A549 (cell line): ENCODE measurements around the gene FIZ1. TPM values are rescaled to one million over a fixed set of nuclear protein-coding genes. Genes with fewer than 3 reads are reported as not detected.

ENCODE experiments used
- ATAC-seq, 2 experiments: fragments of 200-7000 bp in 1 of 2; fragments of >200 bp in 1 of 2; cut with Nextera tagmentation in 1 of 2; cut with Tn5 transposase in 1 of 2; 3 replicates each; pipeline versions ENCODE4 v1.8.0 to v1.9.1; 2018 to 2020; ENCODE audit warnings: mild to moderate bottlenecking in 1 of 2, moderate library complexity in 1 of 2
- CTCF ChIA-PET: fragments of 300-600 bp; sonication (Branson Sonifier 250); formaldehyde crosslinking; extraction: SDS; loops from one replicate; lab custom pipeline; 2021; ENCODE audit warnings: antibody characterized with exemption, inconsistent platforms; lab: Yijun Ruan, JAX
- POLR2A ChIA-PET: fragments of 350-600 bp; formaldehyde crosslinking; extraction: SDS; loops from one replicate; lab custom pipeline; 2021; ENCODE audit warnings: antibody characterized with exemption, inconsistent platforms; lab: Yijun Ruan, JAX
- DNase-seq, 2 experiments: peaks; one replicate each; pipeline versions ENCODE4 v3.0.0 to v3.0.0-alpha.2; 2011 to 2016; ENCODE audit warnings: low read depth in 1 of 2, low spot score in 1 of 2
- FAIRE-seq: peaks from 2 replicates; lab custom pipeline; 2011; peaks lifted over from hg19 to GRCh38; lab: Jason Lieb, UNC
- H3K27ac ChIP-seq, 2 experiments: fragments of >200 bp; sonication (Bioruptor Twin); formaldehyde crosslinking; 3 replicates each; pipeline ENCODE4 v1.5.1; 2016 to 2017
- H3K4me1 ChIP-seq: fragments of >200 bp; sonication (Bioruptor Twin); formaldehyde crosslinking; 3 replicates; pipeline ENCODE4 v1.6.1; 2016
- H3K4me2 ChIP-seq: fragments of >200 bp; sonication (Bioruptor Twin); formaldehyde crosslinking; 3 replicates; pipeline ENCODE4 v1.6.1; 2016
- H3K4me3 ChIP-seq: fragments of >200 bp; sonication (Bioruptor Twin); formaldehyde crosslinking; 3 replicates; pipeline ENCODE4 v1.5.1; 2016
- H3K9me3 ChIP-seq: fragments of >200 bp; sonication (Bioruptor Twin); formaldehyde crosslinking; 3 replicates; pipeline ENCODE4 v1.6.1; 2016
- BHLHE40 ChIP-seq: IDR thresholded peaks from 2 replicates; pipeline ENCODE4 v1.6.1; 2012; ENCODE audit warnings: low read depth, low read length, inconsistent platforms
- CBX2 ChIP-seq: fragments of 200-600 bp; sonication (generic); IDR thresholded peaks from 2 replicates; pipeline ENCODE4 v1.6.1; 2016; ENCODE audit warnings: low read depth, mild to moderate bottlenecking, borderline replicate concordance
- CBX8 ChIP-seq: fragments of 200-600 bp; sonication (generic); IDR thresholded peaks from 2 replicates; pipeline ENCODE4 v1.6.1; 2016
- CHD4 ChIP-seq: fragments of 200-600 bp; sonication (generic); IDR thresholded peaks from 2 replicates; pipeline ENCODE4 v1.6.1; 2016; ENCODE audit warnings: antibody characterized with exemption, mild to moderate bottlenecking, borderline replicate concordance
- EHMT2 ChIP-seq: fragments of 200-600 bp; sonication (generic); IDR thresholded peaks from 2 replicates; pipeline ENCODE4 v1.6.1; 2016; ENCODE audit warnings: antibody characterized with exemption, low read depth, mild to moderate bottlenecking, moderate library complexity
- FOSB ChIP-seq: fragments of 250-450 bp; sonication (Bioruptor Pico); IDR thresholded peaks from 2 replicates; pipeline ENCODE4 v1.5.0; 2020; ENCODE audit warnings: mild to moderate bottlenecking, moderate library complexity
- HOXA7 ChIP-seq: fragments of 250-450 bp; sonication (Bioruptor Pico); IDR thresholded peaks from 2 replicates; pipeline ENCODE4 v1.5.0; 2020; ENCODE audit warnings: mild to moderate bottlenecking, moderate library complexity
- HOXB5 ChIP-seq: fragments of 250-450 bp; sonication (Bioruptor Pico); IDR thresholded peaks from 2 replicates; pipeline ENCODE4 v1.5.0; 2020; ENCODE audit warnings: mild to moderate bottlenecking, moderate library complexity
- JUNB ChIP-seq: fragments of >200 bp; sonication (Bioruptor Twin); formaldehyde crosslinking; IDR thresholded peaks from 2 replicates; pipeline ENCODE4 v1.6.1; 2016
- KDM1A ChIP-seq: fragments of 200-600 bp; sonication (generic); IDR thresholded peaks from 2 replicates; pipeline ENCODE4 v1.6.1; 2016; ENCODE audit warnings: low read depth, mild to moderate bottlenecking
- MAFK ChIP-seq: fragments of 450-650 bp; IDR thresholded peaks from 2 replicates; pipeline ENCODE4 v1.6.1; 2014; ENCODE audit not compliant: partially characterized antibody
- MYC ChIP-seq: IDR thresholded peaks from 2 replicates; pipeline ENCODE4 v1.6.1; 2012; ENCODE audit warnings: mild to moderate bottlenecking, inconsistent platforms, low read length, improper control_type of control experiment, borderline replicate concordance
- NFE2L2 ChIP-seq: fragments of 150-350 bp; conservative IDR thresholded peaks from 2 replicates; pipeline ENCODE4 v1.6.1; 2014; ENCODE audit warnings: low read length
- NPAS2 ChIP-seq: fragments of 250-450 bp; sonication (Bioruptor Pico); IDR thresholded peaks from 2 replicates; pipeline ENCODE4 v1.8.0; 2022; ENCODE audit warnings: mild to moderate bottlenecking, moderate library complexity, borderline replicate concordance
- PHF8 ChIP-seq: fragments of 200-600 bp; sonication (generic); IDR thresholded peaks from 2 replicates; pipeline ENCODE4 v1.6.1; 2016; ENCODE audit warnings: low read depth, mild to moderate bottlenecking, antibody characterized with exemption, moderate library complexity, borderline replicate concordance
- POLR2AphosphoS2 ChIP-seq: conservative IDR thresholded peaks from 2 replicates; pipeline ENCODE4 v1.6.1; 2012; ENCODE audit warnings: low read length, improper control_type of control experiment, inconsistent platforms
- RARB ChIP-seq: fragments of 250-450 bp; sonication (Bioruptor Pico); IDR thresholded peaks from 2 replicates; pipeline ENCODE4 v1.8.0; 2021; ENCODE audit warnings: mild to moderate bottlenecking, moderate library complexity
- RCOR1 ChIP-seq: fragments of 150-350 bp; IDR thresholded peaks from 2 replicates; pipeline ENCODE4 v1.6.1; 2014; ENCODE audit warnings: antibody characterized with exemption, low read length, low read depth
- RFX5 ChIP-seq: fragments of 450-650 bp; IDR thresholded peaks from 2 replicates; pipeline ENCODE4 v1.7.1; 2014; ENCODE audit warnings: antibody characterized with exemption, mild to moderate bottlenecking, moderate library complexity
- RNF2 ChIP-seq: fragments of 200-600 bp; sonication (generic); IDR thresholded peaks from 2 replicates; pipeline ENCODE4 v1.6.1; 2016; ENCODE audit warnings: low read depth, mild to moderate bottlenecking, antibody characterized with exemption, moderate library complexity, borderline replicate concordance
- SMC3 ChIP-seq: fragments of >200 bp; sonication (Bioruptor Twin); formaldehyde crosslinking; IDR thresholded peaks from 3 replicates; pipeline ENCODE4 v1.6.1; 2018; ENCODE audit warnings: inconsistent platforms
- SREBF2 ChIP-seq: fragments of 450-650 bp; IDR thresholded peaks from 2 replicates; pipeline ENCODE4 v1.6.1; 2014; ENCODE audit warnings: mild to moderate bottlenecking, moderate library complexity
- TP53 ChIP-seq: fragments of 250-450 bp; sonication (Bioruptor Pico); IDR thresholded peaks from 2 replicates; pipeline ENCODE4 v1.5.0; 2021; ENCODE audit warnings: mild to moderate bottlenecking, moderate library complexity
- ZFP36 ChIP-seq: fragments of 450-650 bp; IDR thresholded peaks from 2 replicates; pipeline ENCODE4 v1.6.1; 2014; ENCODE audit warnings: borderline replicate concordance; ENCODE audit not compliant: partially characterized antibody
- ZNF302 ChIP-seq: fragments of 250-450 bp; sonication (Bioruptor Pico); IDR thresholded peaks from 2 replicates; pipeline ENCODE4 v1.9.0; 2021; ENCODE audit warnings: inconsistent platforms, mild to moderate bottlenecking, moderate library complexity
- ZSCAN20 ChIP-seq: fragments of 250-450 bp; sonication (Bioruptor Pico); IDR thresholded peaks from 2 replicates; pipeline ENCODE4 v1.8.0; 2022; ENCODE audit warnings: mild to moderate bottlenecking, moderate library complexity
- WGBS: methylation state at CpG from one replicate; pipeline ENCODE4 v1.1.6; 2017; ENCODE audit errors: missing lambda C conversion rate; 5-methylcytosine and 5-hydroxymethylcytosine counted together
- polyA plus RNA-seq, 4 experiments: library from polyadenylated mRNA; depleted of rRNA in 3 of 4; stranded (reverse); fragments of >200 nt; fragmentation: RNase III in 1 of 4; extraction: RNeasy Plus Mini Kit Qiagen cat#74134 plus additional on column Dnase treatment in 1 of 4; gene quantifications; 2 replicates in 3 of 4; 3 replicates in 1 of 4; pipeline ENCODE4 v1.2.3, GENCODE V29; 2011 to 2017
- TF ChIP-seq, protein P1 (sequence below): IDR thresholded peaks from 2 replicates; pipeline ENCODE4 v1.6.1; 2012
- TF ChIP-seq, protein P2 (sequence below): fragments of >200 bp; sonication (Bioruptor Twin); formaldehyde crosslinking; IDR thresholded peaks from 3 replicates; pipeline ENCODE4 v1.5.1; 2016
- TF ChIP-seq, protein P3 (sequence below): fragments of 250-450 bp; sonication (Bioruptor Pico); IDR thresholded peaks from 2 replicates; pipeline ENCODE4 v1.5.0; 2020; ENCODE audit warnings: low read depth, mild to moderate bottlenecking, moderate library complexity

The FIZ1 gene
- polyA plus RNA-seq, 2 of the 4 experiments (the other 2 are of a cell fraction), result 10.3 to 16.9 TPM

GRCh38 chr19:55624109-55625003 lies 25.0 kb upstream of the FIZ1 start, which contains the start of gene ZNF784 (continued):
- TF ChIP-seq, protein P1, sequence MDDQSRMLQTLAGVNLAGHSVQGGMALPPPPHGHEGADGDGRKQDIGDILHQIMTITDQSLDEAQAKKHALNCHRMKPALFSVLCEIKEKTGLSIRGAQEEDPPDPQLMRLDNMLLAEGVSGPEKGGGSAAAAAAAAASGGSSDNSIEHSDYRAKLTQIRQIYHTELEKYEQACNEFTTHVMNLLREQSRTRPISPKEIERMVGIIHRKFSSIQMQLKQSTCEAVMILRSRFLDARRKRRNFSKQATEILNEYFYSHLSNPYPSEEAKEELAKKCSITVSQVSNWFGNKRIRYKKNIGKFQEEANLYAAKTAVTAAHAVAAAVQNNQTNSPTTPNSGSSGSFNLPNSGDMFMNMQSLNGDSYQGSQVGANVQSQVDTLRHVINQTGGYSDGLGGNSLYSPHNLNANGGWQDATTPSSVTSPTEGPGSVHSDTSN, result peak; percentile 69; the same call in 1 of the 2 replicates
- no peak for TF ChIP-seq MAFK
- 0 out of 2 replicates have a peak, but pooled peaks have one; percentile 17 for TF ChIP-seq ZNF302 (CRISPR knock-in tag)
- no peak for TF ChIP-seq CHD4
- TF ChIP-seq TP53, result 0 out of 2 replicates have a peak, but pooled peaks have one; percentile 27
- no peak for TF ChIP-seq CBX2
- peak; percentile 46; the same call in 1 of the 2 replicates for TF ChIP-seq PHF8
- no peak for TF ChIP-seq NFE2L2
- TF ChIP-seq, protein P2, sequence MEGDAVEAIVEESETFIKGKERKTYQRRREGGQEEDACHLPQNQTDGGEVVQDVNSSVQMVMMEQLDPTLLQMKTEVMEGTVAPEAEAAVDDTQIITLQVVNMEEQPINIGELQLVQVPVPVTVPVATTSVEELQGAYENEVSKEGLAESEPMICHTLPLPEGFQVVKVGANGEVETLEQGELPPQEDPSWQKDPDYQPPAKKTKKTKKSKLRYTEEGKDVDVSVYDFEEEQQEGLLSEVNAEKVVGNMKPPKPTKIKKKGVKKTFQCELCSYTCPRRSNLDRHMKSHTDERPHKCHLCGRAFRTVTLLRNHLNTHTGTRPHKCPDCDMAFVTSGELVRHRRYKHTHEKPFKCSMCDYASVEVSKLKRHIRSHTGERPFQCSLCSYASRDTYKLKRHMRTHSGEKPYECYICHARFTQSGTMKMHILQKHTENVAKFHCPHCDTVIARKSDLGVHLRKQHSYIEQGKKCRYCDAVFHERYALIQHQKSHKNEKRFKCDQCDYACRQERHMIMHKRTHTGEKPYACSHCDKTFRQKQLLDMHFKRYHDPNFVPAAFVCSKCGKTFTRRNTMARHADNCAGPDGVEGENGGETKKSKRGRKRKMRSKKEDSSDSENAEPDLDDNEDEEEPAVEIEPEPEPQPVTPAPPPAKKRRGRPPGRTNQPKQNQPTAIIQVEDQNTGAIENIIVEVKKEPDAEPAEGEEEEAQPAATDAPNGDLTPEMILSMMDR, result no peak
- TF ChIP-seq, all 56 proteins: peak for 12

DNA sequence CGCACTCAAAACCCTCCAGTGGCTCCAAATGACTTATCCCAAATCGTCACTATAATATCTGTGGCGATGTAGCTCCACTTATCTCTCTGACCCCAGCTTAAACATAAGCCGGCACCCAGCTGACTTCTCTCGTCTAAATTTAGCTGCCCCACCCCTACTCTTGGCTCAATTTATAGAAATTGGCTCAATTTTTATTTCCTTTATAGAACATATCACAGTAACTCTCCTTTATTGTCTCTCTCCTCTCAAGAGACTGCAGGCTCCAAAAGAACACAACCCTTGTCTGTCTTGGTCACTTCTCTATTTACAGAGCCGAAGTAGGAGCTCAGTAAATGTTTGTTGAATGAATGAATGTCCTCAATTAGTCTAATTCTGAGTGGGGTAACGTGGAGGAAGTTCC lies 24.2 kb upstream of the FIZ1 start:
- 72% methylated on average over 7 of the region's 7 CpGs for WGBS
- H3K4me1 ChIP-seq, result 0 out of 3 replicates have a peak, but pooled peaks cover 7% of the 10 kb centered on the region
- H3K4me3 ChIP-seq, result peak overlapping the region; percentile 48; the same call in 1 of the 3 replicates
- peak overlapping the region; percentile 92 for H3K4me2 ChIP-seq
- FAIRE-seq, result no peak
- no peak for ATAC-seq
- ChIA-PET POLR2A (interaction anchor here (1.3 to 3.4 kb wide), 6 partner anchors 14 to 147 kb away, joined by 3 to 33 read pairs (median 14); partner anchors contain the start of genes CCDC106, FIZ1, U2AF2 and ZNF628), CTCF (interaction anchor here (0.6 to 24.9 kb wide), 7 partner anchors 9 to 535 kb away, joined by 3 to 363 read pairs (median 38); partner anchors contain the start of gene ZNF865)
- peak overlapping the region in 1 of 2 experiments; percentile 93; a peak in 1 of 6 replicates for H3K27ac ChIP-seq
- no peak for DNase-seq
- TF ChIP-seq EHMT2 (no peak), RNF2 (no peak), RARB (CRISPR knock-in tag) (0 out of 2 replicates have a peak, but pooled peaks have one; percentile 41), NPAS2 (no peak), FOSB (CRISPR knock-in tag) (no peak), CHD4 (no peak), MYC (no peak), MAFK (no peak)
- H3K9me3 ChIP-seq, result no peaks in the 10 kb centered on the region

DNA sequence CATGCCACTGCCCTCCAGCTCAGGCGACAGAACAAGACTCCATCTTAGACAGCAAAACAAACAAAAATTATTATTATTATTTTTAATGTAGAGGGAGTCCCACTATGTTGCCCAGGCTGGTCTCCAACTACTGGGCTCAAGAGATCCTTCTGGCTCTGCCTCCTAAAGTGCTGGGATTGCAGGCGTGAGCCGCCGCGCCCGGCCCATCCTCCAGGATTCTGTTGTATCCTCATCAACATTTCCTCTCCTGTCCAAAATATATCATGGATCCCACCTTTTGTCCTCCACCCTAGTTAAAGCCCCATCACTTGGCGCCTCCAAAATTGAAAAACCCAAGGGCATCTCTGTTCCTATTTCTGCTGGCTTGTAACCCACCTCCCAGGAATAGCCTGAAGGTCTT lies 23.8 kb upstream of the FIZ1 start:
- Histone ChIP-seq H3K4me1 (0 out of 3 replicates have a peak, but pooled peaks cover 7% of the 10 kb centered on the region), H3K9me3 (no peaks in the 10 kb centered on the region), H3K4me3 (no peak overlapping the region), H3K27ac (no peak overlapping the region), H3K4me2 (no peak overlapping the region)
- ATAC-seq (no peak), FAIRE-seq (no peak), DNase-seq (no peak)
- 95% methylated on average over 7 of the region's 7 CpGs for WGBS
- ChIA-PET CTCF (interaction anchor here (0.6 to 24.9 kb wide), 6 partner anchors 10 to 535 kb away, joined by 3 to 363 read pairs (median 68); partner anchors contain the start of gene ZNF865), POLR2A (interaction anchor here (0.9 to 3.4 kb wide), 6 partner anchors 14 to 147 kb away, joined by 3 to 33 read pairs (median 10); partner anchors contain the start of genes FIZ1, U2AF2, ZNF628 and ZNF865)
- TF ChIP-seq, protein P3, sequence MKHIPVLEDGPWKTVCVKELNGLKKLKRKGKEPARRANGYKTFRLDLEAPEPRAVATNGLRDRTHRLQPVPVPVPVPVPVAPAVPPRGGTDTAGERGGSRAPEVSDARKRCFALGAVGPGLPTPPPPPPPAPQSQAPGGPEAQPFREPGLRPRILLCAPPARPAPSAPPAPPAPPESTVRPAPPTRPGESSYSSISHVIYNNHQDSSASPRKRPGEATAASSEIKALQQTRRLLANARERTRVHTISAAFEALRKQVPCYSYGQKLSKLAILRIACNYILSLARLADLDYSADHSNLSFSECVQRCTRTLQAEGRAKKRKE (CRISPR knock-in tag), result no peak
- TF ChIP-seq ZNF302 (CRISPR knock-in tag), result no peak
- no peak for TF ChIP-seq ZSCAN20 (CRISPR knock-in tag)
- no peak for TF ChIP-seq KDM1A
- TF ChIP-seq RNF2, result no peak
- TF ChIP-seq HOXB5 (CRISPR knock-in tag), result no peak
- TF ChIP-seq ZFP36, result no peak
- no peak for TF ChIP-seq HOXA7
- TF ChIP-seq SREBF2, result no peak
- TF ChIP-seq POLR2AphosphoS2, result no peak
- TF ChIP-seq RCOR1, result no peak
- TF ChIP-seq BHLHE40, result no peak
- TF ChIP-seq, protein P1, result no peak
- no peak for TF ChIP-seq RFX5
- no peak for TF ChIP-seq SMC3
- TF ChIP-seq CBX8, result no peak
- no peak for TF ChIP-seq JUNB
